Urinary bladder (tissue), 4 donors: ENCODE data around the gene GHRHR. TPM values are rescaled to one million over a fixed set of nuclear protein-coding genes. Genes with fewer than 3 reads are reported as not detected.

Source experiments
- DNase-seq: peaks from one replicate; pipeline ENCODE4 v3.0.0-alpha.2; 2015; ENCODE audit errors: extremely low spot score
- H3K27ac ChIP-seq: one replicate; pipeline ENCODE4 v1.5.1; 2013; ENCODE audit warnings: low read depth, mild to moderate bottlenecking, moderate library complexity
- H3K36me3 ChIP-seq: one replicate; pipeline ENCODE4 v1.6.1; 2013; ENCODE audit warnings: mild to moderate bottlenecking, moderate library complexity; ENCODE audit not compliant: insufficient read depth
- H3K4me1 ChIP-seq: one replicate; pipeline ENCODE4 v1.6.1; 2013; ENCODE audit warnings: mild to moderate bottlenecking, moderate library complexity; ENCODE audit not compliant: insufficient read depth
- H3K4me3 ChIP-seq: one replicate; pipeline ENCODE4 v1.5.1; 2013; ENCODE audit warnings: low read depth, low read length
- WGBS: extraction: QIAGEN DNeasy Blood & Tissue Kit; methylation state at CpG from one replicate; pipeline ENCODE4 v1.1.7; 2013; 5-methylcytosine and 5-hydroxymethylcytosine counted together
- polyA plus RNA-seq: library from polyadenylated mRNA; stranded (reverse); fragments of 200-250 nt; gene quantifications from one replicate; pipeline ENCODE4 v1.2.3, GENCODE V29; 2013
- total RNA-seq: library from RNA; depleted of rRNA; stranded (reverse); fragments of >200 nt; gene quantifications from one replicate; pipeline ENCODE4 v1.2.3, GENCODE V29; 2014
- donor health status: healthy with polysubstance abuse.
- donor health status: healthy.

The GHRHR gene
- total and polyA plus RNA-seq, 2 donors, result not detected

DNA sequence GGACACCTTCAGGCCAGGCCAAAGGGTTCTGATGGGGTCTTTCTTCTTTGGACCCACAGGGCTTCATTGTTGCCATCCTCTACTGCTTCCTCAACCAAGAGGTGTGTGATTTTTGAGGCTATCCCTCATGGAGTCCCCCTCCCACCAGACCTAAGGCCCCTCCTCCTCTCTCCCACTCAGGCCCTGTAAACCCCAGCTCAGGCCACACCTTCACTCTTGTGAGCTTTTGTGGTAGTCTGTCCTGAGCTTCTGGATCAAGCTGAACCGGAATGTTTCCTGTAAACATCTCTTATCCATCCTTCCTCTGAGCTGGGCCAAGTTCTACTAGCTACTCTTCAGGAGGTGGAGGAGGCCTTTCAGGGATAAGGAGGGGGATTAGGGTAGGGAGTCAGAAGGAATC, 13.5 kb downstream of the GHRHR start:
- Histone ChIP-seq H3K27ac (no peak overlapping the region), H3K4me1 (no peaks in the 10 kb centered on the region), H3K36me3 (no peaks in the 10 kb centered on the region), H3K4me3 (no peak overlapping the region)
- WGBS, result 14% methylated on average over 1 of the region's 1 CpG
- DNase-seq, result no peak

DNA sequence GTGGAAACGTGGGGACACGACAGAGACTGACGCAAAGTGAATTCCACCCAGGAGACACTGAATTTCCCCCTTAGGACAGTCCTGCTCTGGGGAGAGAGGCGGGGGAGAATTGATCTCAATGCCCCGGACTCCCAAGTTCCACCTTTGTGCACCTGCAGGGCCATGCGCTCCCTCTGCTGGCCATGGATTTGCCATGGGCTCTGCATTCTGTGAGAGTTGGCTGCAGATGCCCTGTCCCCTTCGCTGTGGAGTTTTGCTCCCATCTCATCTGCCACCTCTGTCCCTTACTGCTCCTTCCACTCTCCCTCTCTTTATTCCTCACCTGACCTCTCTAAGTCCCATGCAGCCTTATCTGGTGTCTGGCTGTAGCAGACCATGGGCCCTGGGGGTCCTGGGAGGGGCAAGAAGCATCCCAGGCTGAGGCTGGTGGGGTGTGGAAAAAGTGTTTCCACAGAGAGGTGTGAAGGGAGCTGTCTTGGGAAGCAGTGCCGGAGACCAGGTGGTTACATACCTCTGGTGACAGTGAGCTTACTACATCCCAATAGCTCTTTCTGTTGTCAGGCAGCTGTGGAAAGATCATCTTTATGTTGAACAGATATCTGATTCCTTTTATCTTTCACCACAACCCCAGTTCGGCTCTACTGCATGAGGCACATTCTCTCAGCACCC, 14.3 kb downstream of the GHRHR start:
- Histone ChIP-seq H3K4me1 (no peaks in the 10 kb centered on the region), H3K36me3 (no peaks in the 10 kb centered on the region), H3K27ac (no peak overlapping the region), H3K4me3 (no peak overlapping the region)
- 56% methylated on average over 9 of the region's 9 CpGs for WGBS
- DNase-seq, result no peak

DNA sequence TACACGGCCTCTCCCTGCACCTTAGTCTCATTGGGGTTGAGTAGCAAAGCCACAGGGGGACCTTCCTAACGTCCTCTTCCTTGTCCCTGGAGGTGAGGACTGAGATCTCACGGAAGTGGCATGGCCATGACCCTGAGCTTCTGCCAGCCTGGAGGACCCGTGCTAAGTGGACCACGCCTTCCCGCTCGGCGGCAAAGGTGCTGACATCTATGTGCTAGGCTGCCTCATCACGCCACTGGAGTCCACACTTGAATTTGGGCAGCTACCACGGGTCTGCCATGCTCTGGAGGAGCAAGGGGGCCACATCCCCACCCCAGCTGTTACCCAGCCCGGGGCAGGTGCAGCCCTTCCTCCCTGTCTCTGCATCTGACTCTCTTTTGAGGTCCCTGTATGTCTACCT, 15.3 kb downstream of the GHRHR start:
- Histone ChIP-seq H3K36me3 (no peaks in the 10 kb centered on the region), H3K4me1 (no peaks in the 10 kb centered on the region), H3K27ac (no peak overlapping the region), H3K4me3 (no peak overlapping the region)
- no peak for DNase-seq
- WGBS, result 83% methylated on average over 11 of the region's 11 CpGs

DNA sequence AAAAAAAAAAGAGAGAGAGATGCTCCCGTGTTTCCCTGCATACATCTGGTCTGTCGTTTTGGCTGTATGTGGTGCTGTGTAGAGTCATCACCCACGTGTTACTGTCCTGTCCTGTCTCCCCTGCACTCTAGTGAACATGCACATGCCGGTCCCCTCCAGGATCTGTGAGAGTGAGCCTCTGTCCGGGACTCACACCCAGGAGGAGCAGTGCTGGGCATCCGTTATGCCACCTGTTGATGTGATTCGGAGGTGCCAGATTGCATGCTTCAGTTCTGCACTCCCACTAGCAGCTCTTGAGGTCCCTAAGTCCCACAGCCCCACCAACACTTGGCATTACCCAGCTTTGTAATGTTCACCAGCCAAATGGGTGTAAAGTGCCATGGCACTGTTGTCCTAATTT, 16.4 kb downstream of the GHRHR start:
- WGBS, result 73% methylated on average over 7 of the region's 7 CpGs
- H3K27ac ChIP-seq, result no peak overlapping the region
- no peak for DNase-seq
- no peaks in the 10 kb centered on the region for H3K36me3 ChIP-seq
- no peaks in the 10 kb centered on the region for H3K4me1 ChIP-seq
- no peak overlapping the region for H3K4me3 ChIP-seq

DNA sequence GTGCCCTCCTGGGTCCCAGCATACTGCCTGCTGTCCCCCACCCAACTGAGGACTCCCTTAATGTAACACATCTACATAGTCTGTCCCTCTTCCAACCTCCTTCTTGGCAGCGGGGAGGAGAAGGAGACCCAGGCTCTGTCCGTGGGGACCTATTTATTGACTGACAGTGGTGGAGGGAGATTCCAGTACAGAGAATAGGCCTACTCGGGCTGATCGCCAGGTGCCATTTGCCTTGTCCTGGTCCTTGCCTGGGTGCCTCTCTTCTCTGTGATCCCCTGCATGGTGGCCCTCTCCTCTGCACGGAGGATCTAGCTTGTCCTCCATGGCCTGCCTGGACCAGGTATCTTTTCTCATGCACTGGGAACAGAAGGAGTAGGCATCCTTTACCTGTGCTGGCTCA, 17.0 kb downstream of the GHRHR start:
- H3K4me1 ChIP-seq, result no peaks in the 10 kb centered on the region
- no peak overlapping the region for H3K27ac ChIP-seq
- no peaks in the 10 kb centered on the region for H3K36me3 ChIP-seq
- no peak for DNase-seq
- WGBS, result 84% methylated on average over 5 of the region's 5 CpGs
- no peak overlapping the region for H3K4me3 ChIP-seq

DNA sequence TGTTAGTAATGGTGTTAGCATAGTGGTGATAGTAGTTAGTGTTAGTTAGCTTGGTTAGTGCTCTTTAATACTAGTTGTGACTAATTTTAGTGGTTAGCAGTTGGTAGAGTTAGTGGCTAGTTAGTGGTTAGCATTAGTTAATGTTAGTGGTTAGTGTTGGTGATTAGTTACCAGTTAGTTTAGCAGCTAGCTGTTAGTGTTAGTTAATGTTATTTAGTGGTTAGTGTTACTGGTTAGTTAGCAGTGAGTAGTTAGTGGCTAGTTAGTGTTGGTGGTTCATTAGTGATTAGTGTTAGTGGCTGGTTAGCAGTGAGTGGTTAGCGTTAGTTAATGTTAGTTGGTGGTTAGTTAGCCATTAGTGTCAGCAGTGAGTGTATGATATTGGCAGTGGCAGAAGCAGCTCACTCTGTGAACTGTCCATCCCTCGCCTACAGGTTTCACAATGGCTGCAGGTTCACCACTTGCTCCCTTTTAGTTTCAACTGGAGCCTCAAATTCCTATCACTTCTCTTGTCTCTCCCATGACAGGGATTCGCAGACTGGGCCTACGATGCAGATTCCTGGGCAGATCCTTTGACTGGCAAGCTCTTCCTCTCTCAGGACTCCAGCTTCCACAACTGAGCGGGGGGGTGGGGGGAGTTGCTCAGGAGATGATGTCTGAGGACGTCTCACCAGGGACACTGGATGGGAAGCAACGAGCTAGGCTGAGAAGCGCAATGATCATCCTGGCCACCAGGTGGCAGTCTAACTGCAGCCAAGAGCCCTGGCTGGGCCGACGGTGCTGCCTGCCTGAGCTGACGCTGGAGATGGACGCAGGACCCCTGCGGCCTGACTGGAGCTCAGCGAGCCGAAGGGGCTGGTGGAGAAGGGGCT, 19.5 kb downstream of the GHRHR start:
- DNase-seq, result peak; percentile 28
- H3K36me3 ChIP-seq, result no peaks in the 10 kb centered on the region
- no peak overlapping the region for H3K27ac ChIP-seq
- no peaks in the 10 kb centered on the region for H3K4me1 ChIP-seq
- 7% methylated on average over 15 of the region's 15 CpGs for WGBS
- H3K4me3 ChIP-seq, result no peak overlapping the region

DNA sequence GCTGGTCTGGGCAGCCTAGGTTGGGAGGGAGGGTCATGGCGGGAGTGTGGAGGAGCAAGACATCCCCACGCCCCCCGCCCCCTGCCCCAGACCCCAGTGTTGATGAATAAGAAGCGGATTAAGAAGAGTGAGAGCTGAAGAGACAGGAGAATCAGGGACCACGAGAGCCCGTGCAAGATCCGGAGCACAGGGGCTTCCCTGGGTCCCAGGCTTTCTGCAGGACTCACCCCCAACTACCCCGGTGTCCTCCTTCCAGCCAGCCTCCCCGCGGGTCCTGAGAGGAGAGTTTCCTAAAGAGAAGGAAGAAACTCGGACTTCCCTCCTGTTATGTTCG, 20.1 kb downstream of the GHRHR start:
- no peaks in the 10 kb centered on the region for H3K4me1 ChIP-seq
- no peaks in the 10 kb centered on the region for H3K36me3 ChIP-seq
- DNase-seq, result no peak
- H3K4me3 ChIP-seq, result no peak overlapping the region
- no peak overlapping the region for H3K27ac ChIP-seq
- 36% methylated on average over 12 of the region's 12 CpGs for WGBS

DNA sequence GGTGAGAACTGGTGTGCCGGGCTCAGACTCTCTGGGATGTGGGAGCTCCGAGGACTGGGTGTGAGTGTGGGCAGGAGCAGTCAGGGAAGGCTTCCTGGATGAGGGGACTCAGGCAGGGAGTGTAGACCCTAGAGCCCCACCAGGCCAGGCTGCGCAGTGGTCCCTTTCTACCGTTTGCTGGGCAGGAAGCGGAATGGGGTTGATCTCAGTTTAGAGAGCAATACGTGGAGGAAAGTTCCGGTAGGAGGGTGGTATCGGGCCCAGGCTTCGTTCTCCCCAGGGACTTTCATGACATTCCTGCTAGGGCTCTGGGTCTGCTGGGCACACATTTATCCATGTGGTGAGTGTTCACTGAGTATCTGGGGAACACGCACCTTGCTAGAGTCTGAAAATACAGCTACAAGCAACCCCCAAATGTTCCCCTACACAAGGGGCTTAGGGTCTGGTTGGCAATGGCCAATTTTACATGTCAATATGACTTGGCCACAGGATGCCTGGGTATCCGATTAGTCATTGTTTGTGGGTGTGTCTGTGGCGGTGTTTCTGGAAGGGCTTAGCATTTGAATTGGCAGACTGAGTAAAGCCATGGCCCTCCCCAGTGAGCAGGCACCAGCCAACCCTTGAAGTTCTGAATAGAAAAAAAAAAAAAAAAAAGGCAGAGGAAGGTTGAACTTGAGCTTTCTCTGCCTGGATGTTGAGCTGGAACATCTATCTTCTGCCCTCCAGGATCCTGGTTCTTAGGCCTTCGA, 20.8 kb downstream of the GHRHR start:
- DNase-seq, result no peak
- 79% methylated on average over 13 of the region's 13 CpGs for WGBS
- Histone ChIP-seq H3K27ac (no peak overlapping the region), H3K36me3 (no peaks in the 10 kb centered on the region), H3K4me3 (no peak overlapping the region), H3K4me1 (no peaks in the 10 kb centered on the region)

DNA sequence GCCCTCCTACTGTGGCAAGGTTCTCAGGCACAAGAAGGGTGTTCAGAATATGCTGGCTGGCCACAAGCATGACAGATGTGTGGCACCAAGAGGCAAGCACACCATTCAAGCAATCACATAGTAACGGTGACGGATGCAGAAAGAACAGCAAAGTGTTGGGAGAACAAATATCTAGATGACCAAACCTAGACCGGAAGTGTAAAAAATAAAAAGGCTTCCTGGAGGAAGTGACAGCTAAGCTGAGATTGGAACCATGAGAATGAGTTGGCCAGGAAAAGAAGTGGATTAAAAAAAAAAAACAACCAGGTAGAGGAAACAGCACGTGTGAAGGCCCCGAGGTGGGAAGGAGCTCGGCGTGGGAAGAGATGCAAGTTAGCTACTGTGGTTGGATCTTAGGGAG, 22.0 kb downstream of the GHRHR start:
- WGBS, result 80% methylated on average over 7 of the region's 7 CpGs
- Histone ChIP-seq H3K27ac (no peak overlapping the region), H3K4me3 (no peak overlapping the region), H3K4me1 (no peaks in the 10 kb centered on the region), H3K36me3 (no peaks in the 10 kb centered on the region)
- DNase-seq, result no peak

DNA sequence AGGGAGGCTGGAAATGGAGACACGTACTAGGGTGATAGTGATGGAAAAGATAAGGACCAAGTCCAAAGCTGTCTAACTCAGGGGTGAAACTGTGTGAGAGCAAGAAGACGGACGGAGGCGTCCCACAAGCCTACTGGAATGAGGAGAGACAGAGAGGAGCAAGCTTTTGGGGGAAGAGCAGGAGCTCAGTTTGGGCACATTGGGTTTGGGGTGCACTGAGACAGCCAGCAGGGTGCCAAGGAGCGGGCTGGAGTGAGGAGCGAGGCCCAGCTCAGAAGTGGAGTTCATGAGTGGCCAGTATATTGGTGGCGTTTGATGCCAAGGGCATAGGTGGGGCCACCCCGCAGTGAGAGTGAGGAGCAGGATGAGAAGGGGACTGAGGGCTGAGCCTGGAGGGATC, 22.6 kb downstream of the GHRHR start:
- no peak for DNase-seq
- WGBS, result 90% methylated on average over 8 of the region's 8 CpGs

DNA sequence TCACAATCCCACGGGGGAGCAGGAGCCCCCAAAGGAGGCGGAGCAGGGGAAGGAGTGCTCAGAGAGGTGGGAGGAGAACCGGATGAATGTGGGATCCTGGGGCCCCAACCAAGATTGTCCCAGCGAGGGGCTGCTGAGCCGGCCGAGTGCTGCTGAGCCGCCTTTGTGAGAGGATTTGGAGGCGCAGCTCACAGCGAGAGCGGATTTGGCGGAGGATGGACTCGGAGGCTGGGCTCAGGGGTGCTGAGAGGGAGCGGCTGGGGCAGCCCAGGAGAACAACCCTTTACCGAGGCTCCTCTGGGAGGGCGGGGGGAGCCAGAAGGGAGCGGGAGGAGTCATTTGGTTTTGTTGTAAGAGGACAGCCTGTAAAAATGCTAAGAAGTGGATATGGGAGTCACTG, 23.0 kb downstream of the GHRHR start:
- no peak overlapping the region for H3K27ac ChIP-seq
- WGBS, result 41% methylated on average over 16 of the region's 16 CpGs
- no peaks in the 10 kb centered on the region for H3K4me1 ChIP-seq
- no peaks in the 10 kb centered on the region for H3K36me3 ChIP-seq
- no peak for DNase-seq
- H3K4me3 ChIP-seq, result no peak overlapping the region

More for the DNA sequence above, 22.6 kb downstream of the GHRHR start:
- Histone ChIP-seq H3K4me3 (no peak overlapping the region), H3K27ac (no peak overlapping the region), H3K4me1 (no peaks in the 10 kb centered on the region), H3K36me3 (no peaks in the 10 kb centered on the region)

DNA sequence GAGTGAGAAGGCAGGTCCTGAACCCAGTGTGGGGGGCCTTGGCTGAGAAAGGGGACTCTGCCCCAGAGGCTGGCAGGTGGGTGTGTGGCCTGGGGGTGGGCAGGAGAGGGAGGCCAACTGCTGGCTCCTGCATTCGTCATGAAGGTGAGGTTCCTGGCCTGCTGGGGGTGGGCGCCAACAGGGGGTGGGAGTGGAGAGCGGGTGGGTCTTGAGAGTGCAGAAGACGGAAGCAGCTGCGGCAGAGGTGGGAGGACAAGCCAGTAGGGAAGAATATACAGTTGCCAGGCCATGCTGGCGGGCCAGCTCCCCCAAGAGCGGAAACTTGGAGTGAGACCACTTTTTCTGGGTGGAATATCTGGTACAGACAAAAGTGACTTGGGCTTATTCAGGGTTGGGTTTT, 23.4 kb downstream of the GHRHR start:
- WGBS, result 75% methylated on average over 7 of the region's 7 CpGs
- H3K4me1 ChIP-seq, result no peaks in the 10 kb centered on the region
- no peak overlapping the region for H3K27ac ChIP-seq
- no peak for DNase-seq
- H3K36me3 ChIP-seq, result no peaks in the 10 kb centered on the region
- no peak overlapping the region for H3K4me3 ChIP-seq

DNA sequence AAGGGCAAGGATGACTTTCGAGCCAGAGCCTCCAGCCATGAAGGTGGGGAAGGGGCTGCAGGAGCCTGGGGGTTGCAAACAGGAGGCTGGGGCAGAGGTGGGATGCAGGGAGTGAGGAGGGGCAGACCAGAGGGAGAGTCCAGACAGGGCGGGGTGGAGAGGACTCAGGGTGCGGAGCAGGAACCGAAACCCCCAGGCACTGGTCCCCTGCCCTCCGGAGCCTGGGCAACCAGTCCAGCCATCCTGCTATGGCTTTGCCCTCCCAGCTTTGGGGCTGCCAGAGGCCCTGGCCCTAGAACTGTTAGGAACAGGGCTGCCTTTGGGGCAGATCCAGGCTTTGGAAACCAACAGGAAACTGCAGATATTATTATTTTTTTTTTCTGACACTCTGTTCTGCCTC, 24.2 kb downstream of the GHRHR start:
- 96% methylated on average over 5 of the region's 5 CpGs for WGBS
- Histone ChIP-seq H3K4me1 (no peaks in the 10 kb centered on the region), H3K27ac (no peak overlapping the region), H3K36me3 (no peaks in the 10 kb centered on the region), H3K4me3 (no peak overlapping the region)
- DNase-seq, result no peak
